ENCODE measurements around the gene LEUTX. TPM values are rescaled to one million over a fixed set of nuclear protein-coding genes. Genes with fewer than 3 reads are reported as not detected.
"Not testable (repeated sequence)": the region's sequence is repeated elsewhere in the genome, so short reads cannot be mapped to it uniquely, and the experiment has no call there.

LEUTX gene
- total RNA-seq, 2 experiments from 2014 or later = not detected

- H3K36me3 Mint-ChIP-seq, H3K4me3 Mint-ChIP-seq, H3K27me3 Mint-ChIP-seq, H3K9me3 Mint-ChIP-seq, DNase-seq, H3K4me1 Mint-ChIP-seq, H3K27ac Mint-ChIP-seq: not testable (repeated sequence)
Observed at GRCh38 chr19:39808688-39809087, 30.0 kb downstream of the LEUTX start.

- Mint-ChIP-seq H3K36me3 (no peaks in the 10 kb centered on the region), H3K4me1 (no peaks in the 10 kb centered on the region), H3K27ac (no peak overlapping the region), H3K4me3 (no peak overlapping the region), H3K27me3 (no peaks in the 10 kb centered on the region), H3K9me3 (no peaks in the 10 kb centered on the region)
- DNase-seq = no peak
Observed at GRCh38 chr19:39809368-39809767, 30.7 kb downstream of the LEUTX start.

DNA sequence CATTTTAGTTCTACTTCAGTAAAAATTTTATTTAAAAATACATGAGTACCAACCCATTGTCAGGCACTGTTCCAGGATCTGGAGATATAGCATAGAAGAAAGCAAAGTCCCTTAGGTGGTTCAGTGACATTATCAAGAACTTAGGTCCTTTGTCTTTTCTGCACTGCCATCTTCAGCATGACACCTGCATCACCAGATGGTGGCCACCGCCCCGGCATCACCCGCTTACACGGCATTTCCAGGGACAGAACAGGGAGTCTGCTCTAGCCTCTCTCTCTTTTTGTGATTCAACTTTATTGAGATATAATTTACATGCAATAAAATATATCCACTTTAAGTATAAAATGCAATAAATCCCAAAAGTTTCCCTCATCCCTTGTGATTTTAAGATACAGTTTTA is 31.8 kb downstream of the LEUTX start:
- Mint-ChIP-seq H3K27me3 (no peaks in the 10 kb centered on the region), H3K36me3 (no peaks in the 10 kb centered on the region), H3K4me3 (no peak overlapping the region), H3K27ac (no peak overlapping the region), H3K9me3 (no peaks in the 10 kb centered on the region), H3K4me1 (no peaks in the 10 kb centered on the region)
- no peak for DNase-seq

DNA sequence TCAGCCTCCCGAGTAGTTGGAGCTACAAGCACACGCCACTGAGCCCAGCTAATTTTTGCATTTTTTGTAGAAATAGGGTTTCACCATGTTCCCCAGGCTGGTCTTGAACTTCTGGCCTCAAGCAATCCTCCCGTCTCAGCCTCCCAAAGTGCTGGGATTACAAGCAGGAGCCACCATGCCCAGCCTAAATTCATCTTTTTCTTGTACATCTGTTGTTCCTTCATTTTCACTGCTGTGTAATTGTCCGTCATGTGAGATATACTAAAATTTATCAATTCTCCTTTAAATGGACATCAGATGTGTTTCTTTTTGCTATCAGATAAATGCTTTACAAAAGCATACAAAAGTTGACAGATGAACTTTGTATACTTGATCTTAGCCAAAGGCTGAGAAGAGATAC is 32.4 kb downstream of the LEUTX start:
- peaks cover 2% of the 10 kb centered on the region for H3K4me1 Mint-ChIP-seq
- H3K27me3 Mint-ChIP-seq = no peaks in the 10 kb centered on the region
- H3K27ac Mint-ChIP-seq = no peak overlapping the region
- H3K9me3 Mint-ChIP-seq = no peaks in the 10 kb centered on the region
- H3K4me3 Mint-ChIP-seq = no peak overlapping the region
- no peak for DNase-seq
- H3K36me3 Mint-ChIP-seq = peaks cover 3% of the 10 kb centered on the region

DNA sequence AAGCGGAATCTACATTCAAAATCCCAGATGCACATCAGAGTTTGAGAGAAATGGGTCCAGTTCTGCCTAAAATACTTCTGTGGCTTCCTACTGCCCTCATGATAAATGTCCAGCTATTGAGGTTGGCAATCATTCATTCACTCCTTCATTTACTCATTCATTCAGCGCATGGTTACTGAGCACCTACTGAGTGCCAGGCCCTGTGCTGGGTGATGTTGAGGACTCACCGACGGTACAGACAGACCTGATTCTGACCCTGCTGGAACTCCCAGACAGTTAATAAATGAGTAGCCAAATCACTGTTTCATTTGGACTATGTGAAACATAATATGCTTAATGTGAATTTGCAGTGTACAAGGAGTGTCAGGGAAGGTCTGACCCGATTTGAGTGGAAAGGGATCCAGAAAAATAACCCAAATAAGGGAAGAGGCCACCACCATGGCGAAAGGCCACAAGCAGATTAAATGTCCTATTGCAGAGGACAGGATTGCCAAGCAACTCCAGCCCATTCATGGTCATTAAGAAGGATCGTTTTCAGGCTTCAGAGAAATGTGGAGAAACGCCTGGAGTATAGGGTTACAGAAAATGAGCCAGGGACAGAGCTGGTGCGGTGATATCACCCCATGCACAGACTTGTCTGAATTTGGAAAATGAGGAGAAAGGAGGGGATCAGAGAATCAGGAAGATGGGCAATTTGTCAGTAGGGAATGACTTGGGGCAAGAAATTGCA is 34.8 kb downstream of the LEUTX start:
- peaks cover 3% of the 10 kb centered on the region for H3K36me3 Mint-ChIP-seq
- H3K4me1 Mint-ChIP-seq = peaks cover 14% of the 10 kb centered on the region
- H3K4me3 Mint-ChIP-seq = no peak overlapping the region
- H3K9me3 Mint-ChIP-seq = no peaks in the 10 kb centered on the region
- no peaks in the 10 kb centered on the region for H3K27me3 Mint-ChIP-seq
- DNase-seq = no peak
- no peak overlapping the region for H3K27ac Mint-ChIP-seq

GRCh38 chr19:39814111-39814510 is 35.5 kb downstream of the LEUTX start:
- H3K36me3 Mint-ChIP-seq, H3K9me3 Mint-ChIP-seq, H3K4me3 Mint-ChIP-seq, H3K27ac Mint-ChIP-seq, DNase-seq, H3K27me3 Mint-ChIP-seq: not testable (repeated sequence)
- H3K4me1 Mint-ChIP-seq = peaks cover 19% of the 10 kb centered on the region

GRCh38 chr19:39814595-39814994 is 35.9 kb downstream of the LEUTX start:
- H3K4me1 Mint-ChIP-seq = peaks cover 23% of the 10 kb centered on the region
- H3K27me3 Mint-ChIP-seq = no peaks in the 10 kb centered on the region
- peaks cover 3% of the 10 kb centered on the region for H3K36me3 Mint-ChIP-seq
- no peaks in the 10 kb centered on the region for H3K9me3 Mint-ChIP-seq
- no peak overlapping the region for H3K27ac Mint-ChIP-seq
- DNase-seq = no peak
- H3K4me3 Mint-ChIP-seq = no peak overlapping the region

- Mint-ChIP-seq H3K27ac (peak overlapping the region; percentile 57), H3K4me3 (no peak overlapping the region), H3K4me1 (peaks cover 23% of the 10 kb centered on the region), H3K27me3 (no peaks in the 10 kb centered on the region), H3K9me3 (no peaks in the 10 kb centered on the region), H3K36me3 (peaks cover 4% of the 10 kb centered on the region)
- DNase-seq = no peak
Observed at GRCh38 chr19:39816287-39817048, 37.8 kb downstream of the LEUTX start.

DNA sequence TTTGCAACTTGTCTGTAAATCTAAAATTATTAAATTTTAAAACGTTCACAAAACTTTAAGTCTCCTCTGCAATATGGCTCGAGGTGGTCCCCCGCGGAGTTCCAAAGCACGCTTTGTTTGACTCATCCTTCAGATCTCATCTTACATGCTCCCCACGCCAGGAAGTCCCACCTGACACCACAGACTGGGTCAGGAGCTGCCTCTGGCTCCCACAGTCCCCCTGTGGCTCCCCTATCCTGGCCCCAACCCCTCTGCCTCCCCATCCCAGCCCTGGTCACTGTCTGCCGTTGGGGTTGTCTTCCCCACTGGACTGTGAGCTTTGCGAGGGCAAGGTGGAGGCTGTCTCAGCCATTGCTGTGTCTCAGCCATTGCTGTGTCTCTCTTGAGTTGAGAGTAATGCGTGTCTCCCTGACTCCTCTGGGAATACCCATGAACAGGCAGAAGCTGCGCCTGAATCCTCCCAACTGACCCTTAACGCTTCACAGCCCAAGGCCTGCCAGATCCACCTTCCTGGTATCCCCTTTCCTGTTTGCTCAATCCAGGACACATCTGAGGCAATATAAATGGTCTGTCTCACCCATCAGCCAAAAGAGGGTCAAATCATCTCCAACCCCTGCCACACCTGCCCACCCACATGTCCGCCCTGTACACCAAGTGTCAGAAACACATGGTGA is 39.4 kb downstream of the LEUTX start:
- Mint-ChIP-seq H3K27me3 (no peaks in the 10 kb centered on the region), H3K4me3 (no peak overlapping the region), H3K4me1 (peaks cover 23% of the 10 kb centered on the region), H3K9me3 (no peaks in the 10 kb centered on the region), H3K27ac (no peak overlapping the region), H3K36me3 (peaks cover 4% of the 10 kb centered on the region)
- DNase-seq = no peak

- H3K27ac Mint-ChIP-seq = no peak overlapping the region
Observed at GRCh38 chr19:39818626-39819097, 40.0 kb downstream of the LEUTX start.

DNA sequence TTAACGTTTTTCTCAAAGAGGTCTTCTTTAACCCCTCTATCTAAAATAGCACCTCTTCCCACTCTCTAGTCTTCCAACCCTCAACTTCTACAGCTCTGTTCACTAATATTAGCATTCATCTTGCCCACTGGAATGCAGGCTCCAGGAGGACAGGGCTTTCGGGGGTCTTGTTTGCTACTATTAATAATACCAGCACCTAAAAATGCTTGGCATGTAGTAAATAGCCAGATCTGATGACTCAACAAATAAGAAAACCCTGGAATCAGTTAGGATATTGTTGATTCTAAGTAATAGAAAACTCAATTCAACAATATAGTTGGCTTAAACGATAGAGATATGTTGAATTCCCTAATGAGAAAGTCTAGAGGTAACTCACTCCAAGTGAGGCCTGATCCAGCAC is 41.1 kb downstream of the LEUTX start:
- Mint-ChIP-seq H3K9me3 (no peaks in the 10 kb centered on the region), H3K36me3 (peaks cover 4% of the 10 kb centered on the region), H3K4me1 (peaks cover 23% of the 10 kb centered on the region), H3K4me3 (no peak overlapping the region), H3K27ac (no peak overlapping the region), H3K27me3 (no peaks in the 10 kb centered on the region)
- no peak for DNase-seq

More at GRCh38 chr19:39818626-39819097, 40.0 kb downstream of the LEUTX start:
- Mint-ChIP-seq H3K9me3 (no peaks in the 10 kb centered on the region), H3K4me1 (peaks cover 23% of the 10 kb centered on the region), H3K27me3 (no peaks in the 10 kb centered on the region), H3K4me3 (no peak overlapping the region), H3K36me3 (peaks cover 4% of the 10 kb centered on the region)
- DNase-seq = no peak

DNA sequence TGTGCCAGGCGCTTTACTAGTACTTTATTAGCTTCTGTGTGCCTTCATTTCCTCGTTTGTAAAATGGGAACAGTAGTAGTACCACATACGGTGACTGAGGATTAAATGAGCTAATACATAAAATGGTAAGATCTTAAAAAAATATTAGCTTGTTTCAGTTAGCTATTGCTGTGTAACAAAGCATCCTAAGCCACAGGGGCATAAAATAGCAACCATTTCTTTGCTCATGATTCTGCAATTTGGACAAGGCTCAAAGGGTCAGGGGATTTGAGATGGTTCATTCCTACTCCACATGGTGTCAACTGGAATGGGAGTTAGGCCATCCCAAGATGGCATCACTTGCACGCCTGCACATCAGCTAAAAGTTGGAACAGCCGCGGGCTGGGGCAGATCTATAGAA is 42.0 kb downstream of the LEUTX start:
- no peak for DNase-seq
- Mint-ChIP-seq H3K4me3 (no peak overlapping the region), H3K27ac (no peak overlapping the region), H3K36me3 (peaks cover 4% of the 10 kb centered on the region), H3K27me3 (no peaks in the 10 kb centered on the region), H3K4me1 (peaks cover 25% of the 10 kb centered on the region), H3K9me3 (no peaks in the 10 kb centered on the region)

- DNase-seq = no peak
- no peak overlapping the region for H3K27ac Mint-ChIP-seq
- H3K9me3 Mint-ChIP-seq = no peaks in the 10 kb centered on the region
- no peaks in the 10 kb centered on the region for H3K27me3 Mint-ChIP-seq
- no peak overlapping the region for H3K4me3 Mint-ChIP-seq
- H3K36me3 Mint-ChIP-seq = peaks cover 9% of the 10 kb centered on the region
- peaks cover 12% of the 10 kb centered on the region for H3K4me1 Mint-ChIP-seq
Observed at GRCh38 chr19:39823686-39824085, 45.0 kb downstream of the LEUTX start.

GRCh38 chr19:39824143-39825092 is 45.8 kb downstream of the LEUTX start:
- peak; percentile 86 for DNase-seq
- H3K4me1 Mint-ChIP-seq = peaks cover 10% of the 10 kb centered on the region
- H3K36me3 Mint-ChIP-seq = peaks cover 14% of the 10 kb centered on the region
- H3K27me3 Mint-ChIP-seq = no peaks in the 10 kb centered on the region
- no peak overlapping the region for H3K4me3 Mint-ChIP-seq
- no peaks in the 10 kb centered on the region for H3K9me3 Mint-ChIP-seq
- H3K27ac Mint-ChIP-seq = peak overlapping the region; percentile 55

All from activated naive CD8-positive, alpha-beta T cell treated with anti-CD3 and anti-CD28 coated beads for 36 hours (primary cell).